Fibroblast of villous mesenchyme (primary cell): ENCODE data around the gene RUSC2. TPM values are rescaled to one million over a fixed set of nuclear protein-coding genes. Genes with fewer than 3 reads are reported as not detected.
A peak's percentile ranks its signal among the peaks of the same experiment; 100 is the strongest.

Experiments
- DNase-seq: peaks from one replicate; pipeline ENCODE4 v3.0.0-alpha.2; 2010; ENCODE audit warnings: low read depth
- H3K4me3 ChIP-seq: 2 replicates; pipeline ENCODE4 v1.5.1; 2011; ENCODE audit warnings: low read depth, mild to moderate bottlenecking, low read length
- CTCF ChIP-seq: IDR thresholded peaks from 2 replicates; pipeline ENCODE4 v1.5.1; 2012; ENCODE audit warnings: low read depth, mild to moderate bottlenecking, low read length; ENCODE audit not compliant: insufficient read depth
- total RNA-seq: library from RNA; depleted of rRNA; stranded (reverse); fragments of >200 nt; gene quantifications from 2 replicates; pipeline ENCODE4 v1.2.3, GENCODE V29; 2012

The RUSC2 gene
- total RNA-seq, 1 donor = 33.2 TPM

- no peak for DNase-seq
- H3K4me3 ChIP-seq = no peak overlapping the region
These were observed 21.5 kb downstream of the RUSC2 start for GRCh38 chr9:35511453-35511852.

GRCh38 chr9:35515766-35516165 is 25.9 kb downstream of the RUSC2 start:
- TF ChIP-seq CTCF = no peak
- no peak overlapping the region for H3K4me3 ChIP-seq
- peak; percentile 47 for DNase-seq

More at GRCh38 chr9:35511453-35511852, 21.5 kb downstream of the RUSC2 start:
- TF ChIP-seq CTCF = no peak

- no peak overlapping the region for H3K4me3 ChIP-seq
- DNase-seq = peak; percentile 68
- TF ChIP-seq CTCF = no peak
These were observed 26.6 kb downstream of the RUSC2 start for GRCh38 chr9:35516479-35516878.

GRCh38 chr9:35517131-35517530 is 27.2 kb downstream of the RUSC2 start:
- no peak for DNase-seq
- no peak overlapping the region for H3K4me3 ChIP-seq
- TF ChIP-seq CTCF = no peak

- H3K4me3 ChIP-seq = no peak overlapping the region
- DNase-seq = no peak
- TF ChIP-seq CTCF = no peak
These were observed 27.8 kb downstream of the RUSC2 start for GRCh38 chr9:35517552-35518224.

- peak; percentile 4 for TF ChIP-seq CTCF
- peak; percentile 59 for DNase-seq
- no peak overlapping the region for H3K4me3 ChIP-seq
These were observed 28.4 kb downstream of the RUSC2 start for GRCh38 chr9:35518225-35518821.
